HepG2 (cell line): Measurements from ENCODE around the gene BCAN. TPM values are rescaled to one million over a fixed set of nuclear protein-coding genes. Genes with fewer than 3 reads are reported as not detected.

Experiments
- AKAP8 ChIP-seq: sonication (generic); formaldehyde crosslinking; IDR thresholded peaks from 2 replicates; pipeline ENCODE4 v1.5.1; 2020; ENCODE audit warnings: mild to moderate bottlenecking, missing genetic modification reagents
- CAMTA2 ChIP-seq: sonication (generic); formaldehyde crosslinking; IDR thresholded peaks from 2 replicates; pipeline ENCODE4 v1.4.0; 2020; ENCODE audit warnings: mild to moderate bottlenecking, missing genetic modification reagents, borderline replicate concordance
- HMGXB4 ChIP-seq, 2 experiments: sonication (generic) in 1 of 2; formaldehyde crosslinking in 1 of 2; IDR thresholded peaks; 2 replicates each; pipeline versions ENCODE4 v1.4.0 to v1.6.1; 2018 to 2020; ENCODE audit warnings: missing genetic modification reagents in 2 of 2, borderline replicate concordance in 1 of 2, low read depth in 1 of 2, mild to moderate bottlenecking in 1 of 2, missing biosample characterization in 1 of 2
- KAT8 ChIP-seq: IDR thresholded peaks from 2 replicates; pipeline ENCODE4 v1.6.1; 2016; ENCODE audit warnings: missing genetic modification reagents, missing compliant biosample characterization
- MTF2 ChIP-seq: sonication (generic); formaldehyde crosslinking; IDR thresholded peaks from 2 replicates; pipeline ENCODE4 v1.5.0; 2020; ENCODE audit warnings: missing genetic modification reagents, borderline replicate concordance
- ZFYVE20 ChIP-seq: sonication (generic); formaldehyde crosslinking; IDR thresholded peaks from 2 replicates; pipeline ENCODE4 v1.8.0; 2023; ENCODE audit warnings: low read depth, mild to moderate bottlenecking, moderate library complexity, missing genetic modification reagents, borderline replicate concordance
- ZIK1 ChIP-seq: sonication (generic); formaldehyde crosslinking; IDR thresholded peaks from 2 replicates; pipeline ENCODE4 v1.5.0; 2020; ENCODE audit warnings: mild to moderate bottlenecking, low read depth, missing genetic modification reagents, borderline replicate concordance
- ZNF343 ChIP-seq: sonication (generic); formaldehyde crosslinking; IDR thresholded peaks from 2 replicates; pipeline ENCODE4 v1.4.0; 2020; ENCODE audit warnings: mild to moderate bottlenecking, missing genetic modification reagents
- ZNF547 ChIP-seq: sonication (generic); formaldehyde crosslinking; IDR thresholded peaks from 2 replicates; pipeline ENCODE4 v1.5.1; 2020; ENCODE audit warnings: mild to moderate bottlenecking, missing genetic modification reagents
- ZNF75D ChIP-seq: sonication (generic); formaldehyde crosslinking; IDR thresholded peaks from 2 replicates; pipeline ENCODE4 v1.8.1; 2023; ENCODE audit warnings: missing genetic modification reagents, mild to moderate bottlenecking, borderline replicate concordance
- polyA plus RNA-seq, 8 experiments: library from polyadenylated mRNA; depleted of rRNA in 3 of 8; stranded (reverse) in 7 of 8; unstranded in 1 of 8; fragments of >200 nt; fragmentation: Illumina TruSeq in 4 of 8; extraction: Trizol in 4 of 8; gene quantifications; 2 replicates each; pipeline versions ENCODE4 v1.2.1 to v1.2.3, GENCODE V29; 2011 to 2016; ENCODE audit warnings: low read depth in 4 of 8, missing spikeins in 1 of 8, mixed read lengths in 1 of 8; ENCODE audit not compliant: insufficient read depth in 1 of 8
- total RNA-seq, 5 experiments: library from RNA; depleted of rRNA; stranded (reverse); fragments of >200 nt; fragmentation: Illumina TruSeq; extraction: Trizol; gene quantifications; 2 replicates each; pipeline ENCODE4 v1.2.3, GENCODE V29; 2016; ENCODE audit warnings: low read depth in 1 of 5
- TF ChIP-seq, protein P1 (sequence below): sonication (generic); formaldehyde crosslinking; conservative IDR thresholded peaks from 2 replicates; pipeline ENCODE4 v1.4.0; 2020; ENCODE audit warnings: mild to moderate bottlenecking, missing genetic modification reagents, moderate library complexity
- TF ChIP-seq, protein P2 (sequence below): sonication (generic); formaldehyde crosslinking; IDR thresholded peaks from 2 replicates; pipeline ENCODE4 v1.4.0; 2020; ENCODE audit warnings: missing genetic modification reagents, borderline replicate concordance
- TF ChIP-seq, protein P3 (sequence below): sonication (generic); formaldehyde crosslinking; IDR thresholded peaks from 2 replicates; pipeline ENCODE4 v1.5.1; 2020; ENCODE audit warnings: missing genetic modification reagents, mild to moderate bottlenecking, borderline replicate concordance

BCAN gene
- total and polyA plus RNA-seq, 2 of the 13 experiments (the other 11 are each of a cell fraction or from before 2014, with no cell fraction given), result not detected

DNA sequence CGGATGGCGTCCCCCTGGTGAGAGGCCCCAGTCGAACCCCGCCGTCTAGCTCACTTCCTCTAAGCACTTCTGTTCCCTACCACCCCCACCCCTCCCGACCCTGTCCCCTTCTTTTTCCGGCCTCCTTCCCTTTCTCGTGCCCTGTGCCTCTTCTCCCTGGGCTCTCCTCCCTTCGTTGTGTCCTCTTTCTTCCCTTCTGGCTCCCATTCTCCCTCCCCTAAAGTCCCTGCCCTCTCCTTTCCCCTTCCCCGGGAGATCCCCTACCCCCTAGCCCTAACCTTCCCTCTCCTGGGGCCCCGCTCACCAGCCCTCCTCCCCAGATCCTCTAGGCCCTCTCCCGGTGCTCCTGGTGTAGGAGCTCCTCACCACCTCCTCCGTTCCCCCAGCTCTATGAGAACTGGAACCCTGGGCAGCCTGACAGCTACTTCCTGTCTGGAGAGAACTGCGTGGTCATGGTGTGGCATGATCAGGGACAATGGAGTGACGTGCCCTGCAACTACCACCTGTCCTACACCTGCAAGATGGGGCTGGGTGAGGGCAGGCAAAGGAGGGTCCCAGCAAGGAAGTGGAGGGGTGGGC lies 15.9 kb downstream of the BCAN start (continued):
- TF ChIP-seq, protein P1, sequence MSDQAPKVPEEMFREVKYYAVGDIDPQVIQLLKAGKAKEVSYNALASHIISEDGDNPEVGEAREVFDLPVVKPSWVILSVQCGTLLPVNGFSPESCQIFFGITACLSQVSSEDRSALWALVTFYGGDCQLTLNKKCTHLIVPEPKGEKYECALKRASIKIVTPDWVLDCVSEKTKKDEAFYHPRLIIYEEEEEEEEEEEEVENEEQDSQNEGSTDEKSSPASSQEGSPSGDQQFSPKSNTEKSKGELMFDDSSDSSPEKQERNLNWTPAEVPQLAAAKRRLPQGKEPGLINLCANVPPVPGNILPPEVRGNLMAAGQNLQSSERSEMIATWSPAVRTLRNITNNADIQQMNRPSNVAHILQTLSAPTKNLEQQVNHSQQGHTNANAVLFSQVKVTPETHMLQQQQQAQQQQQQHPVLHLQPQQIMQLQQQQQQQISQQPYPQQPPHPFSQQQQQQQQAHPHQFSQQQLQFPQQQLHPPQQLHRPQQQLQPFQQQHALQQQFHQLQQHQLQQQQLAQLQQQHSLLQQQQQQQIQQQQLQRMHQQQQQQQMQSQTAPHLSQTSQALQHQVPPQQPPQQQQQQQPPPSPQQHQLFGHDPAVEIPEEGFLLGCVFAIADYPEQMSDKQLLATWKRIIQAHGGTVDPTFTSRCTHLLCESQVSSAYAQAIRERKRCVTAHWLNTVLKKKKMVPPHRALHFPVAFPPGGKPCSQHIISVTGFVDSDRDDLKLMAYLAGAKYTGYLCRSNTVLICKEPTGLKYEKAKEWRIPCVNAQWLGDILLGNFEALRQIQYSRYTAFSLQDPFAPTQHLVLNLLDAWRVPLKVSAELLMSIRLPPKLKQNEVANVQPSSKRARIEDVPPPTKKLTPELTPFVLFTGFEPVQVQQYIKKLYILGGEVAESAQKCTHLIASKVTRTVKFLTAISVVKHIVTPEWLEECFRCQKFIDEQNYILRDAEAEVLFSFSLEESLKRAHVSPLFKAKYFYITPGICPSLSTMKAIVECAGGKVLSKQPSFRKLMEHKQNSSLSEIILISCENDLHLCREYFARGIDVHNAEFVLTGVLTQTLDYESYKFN (CRISPR knock-in tag), result no peak
- TF ChIP-seq KAT8 (CRISPR knock-in tag) (no peak), ZFYVE20 (CRISPR knock-in tag) (no peak), CAMTA2 (no peak), HMGXB4 (CRISPR knock-in tag; IDR thresholded peaks at IDR 0.05; ENCODE audit: borderline replicate concordance in 1 of 2, low read depth in 1 of 2) (peak in 1 of 2 experiments; percentile 7; a peak in 1 of 4 replicates), ZNF75D (CRISPR knock-in tag) (no peak), AKAP8 (CRISPR knock-in tag) (no peak), ZNF547 (CRISPR knock-in tag) (0 out of 2 replicates have a peak, but pooled peaks have one; percentile 68), ZNF343 (CRISPR knock-in tag) (0 out of 2 replicates have a peak, but pooled peaks have one; percentile 23), ZIK1 (no peak), MTF2 (no peak)
- TF ChIP-seq, protein P2, sequence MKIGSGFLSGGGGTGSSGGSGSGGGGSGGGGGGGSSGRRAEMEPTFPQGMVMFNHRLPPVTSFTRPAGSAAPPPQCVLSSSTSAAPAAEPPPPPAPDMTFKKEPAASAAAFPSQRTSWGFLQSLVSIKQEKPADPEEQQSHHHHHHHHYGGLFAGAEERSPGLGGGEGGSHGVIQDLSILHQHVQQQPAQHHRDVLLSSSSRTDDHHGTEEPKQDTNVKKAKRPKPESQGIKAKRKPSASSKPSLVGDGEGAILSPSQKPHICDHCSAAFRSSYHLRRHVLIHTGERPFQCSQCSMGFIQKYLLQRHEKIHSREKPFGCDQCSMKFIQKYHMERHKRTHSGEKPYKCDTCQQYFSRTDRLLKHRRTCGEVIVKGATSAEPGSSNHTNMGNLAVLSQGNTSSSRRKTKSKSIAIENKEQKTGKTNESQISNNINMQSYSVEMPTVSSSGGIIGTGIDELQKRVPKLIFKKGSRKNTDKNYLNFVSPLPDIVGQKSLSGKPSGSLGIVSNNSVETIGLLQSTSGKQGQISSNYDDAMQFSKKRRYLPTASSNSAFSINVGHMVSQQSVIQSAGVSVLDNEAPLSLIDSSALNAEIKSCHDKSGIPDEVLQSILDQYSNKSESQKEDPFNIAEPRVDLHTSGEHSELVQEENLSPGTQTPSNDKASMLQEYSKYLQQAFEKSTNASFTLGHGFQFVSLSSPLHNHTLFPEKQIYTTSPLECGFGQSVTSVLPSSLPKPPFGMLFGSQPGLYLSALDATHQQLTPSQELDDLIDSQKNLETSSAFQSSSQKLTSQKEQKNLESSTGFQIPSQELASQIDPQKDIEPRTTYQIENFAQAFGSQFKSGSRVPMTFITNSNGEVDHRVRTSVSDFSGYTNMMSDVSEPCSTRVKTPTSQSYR (CRISPR knock-in tag), result no peak
- TF ChIP-seq, protein P3, sequence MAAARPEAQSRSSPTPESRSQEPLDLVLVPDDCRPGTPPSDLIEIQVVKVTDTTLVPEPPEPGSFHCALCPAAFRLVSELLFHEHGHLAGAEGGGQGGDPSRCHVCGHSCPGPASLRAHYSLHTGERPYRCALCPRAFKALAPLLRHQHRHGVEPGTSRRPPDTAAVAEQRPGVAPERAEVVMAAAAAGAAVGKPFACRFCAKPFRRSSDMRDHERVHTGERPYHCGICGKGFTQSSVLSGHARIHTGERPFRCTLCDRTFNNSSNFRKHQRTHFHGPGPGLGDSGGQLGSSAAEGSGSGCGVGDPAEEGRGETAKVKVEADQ (CRISPR knock-in tag), result 0 out of 2 replicates have a peak, but pooled peaks have one; percentile 64
